H1 (cell line): ENCODE data around the gene CLIC1. TPM values are rescaled to one million over a fixed set of nuclear protein-coding genes. Genes with fewer than 3 reads are reported as not detected.

Source experiments
- CTCF ChIA-PET: fragments of 300-600 bp; sonication (Branson Sonifier 250); formaldehyde crosslinking; loops from one replicate; lab custom pipeline; 2021; ENCODE audit not compliant: partially characterized antibody; lab: Charles Lee
- POLR2A ChIA-PET: fragments of 300-600 bp; sonication (Branson Sonifier 250); formaldehyde crosslinking; loops from one replicate; lab custom pipeline; 2021; ENCODE audit warnings: inconsistent platforms; ENCODE audit not compliant: partially characterized antibody; lab: Charles Lee
- DNase-seq, 2 experiments: peaks; one replicate each; pipeline versions ENCODE4 v3.0.0 to v3.0.0-alpha.2; 2010 to 2022; ENCODE audit warnings: low spot score in 2 of 2, low read depth in 1 of 2, mixed read lengths in 1 of 2
- FAIRE-seq: peaks from 2 replicates; lab custom pipeline; 2011; peaks lifted over from hg19 to GRCh38; lab: Jason Lieb, UNC
- H2AFZ ChIP-seq: 2 replicates; pipeline ENCODE4 v1.8.1; 2012; ENCODE audit warnings: low read length, inconsistent platforms
- H2AK5ac ChIP-seq: 2 replicates; pipeline ENCODE4 v1.6.1; 2013; ENCODE audit warnings: low read depth, low read length
- H2BK120ac ChIP-seq: replicated peaks from 2 replicates; pipeline ENCODE3; 2013; ENCODE audit warnings: low read depth, low read length, inconsistent platforms
- H2BK12ac ChIP-seq: 2 replicates; pipeline ENCODE4 v1.6.1; 2013; ENCODE audit warnings: low read depth, low read length
- H2BK15ac ChIP-seq: 2 replicates; pipeline ENCODE4 v1.6.1; 2013; ENCODE audit warnings: low read length
- H2BK20ac ChIP-seq: 2 replicates; pipeline ENCODE4 v1.6.1; 2013; ENCODE audit warnings: low read length
- H2BK5ac ChIP-seq: 2 replicates; pipeline ENCODE4 v1.6.1; 2013; ENCODE audit warnings: low read depth, low read length
- H3K14ac ChIP-seq: 2 replicates; pipeline ENCODE4 v1.6.1; 2013; ENCODE audit warnings: inconsistent platforms; ENCODE audit not compliant: insufficient read length
- H3K18ac ChIP-seq: 2 replicates; pipeline ENCODE4 v1.6.1; 2013; ENCODE audit warnings: low read length; ENCODE audit errors: extremely low read depth
- H3K23ac ChIP-seq: 2 replicates; pipeline ENCODE4 v1.6.1; 2013; ENCODE audit warnings: inconsistent platforms; ENCODE audit not compliant: insufficient read length
- H3K23me2 ChIP-seq: 2 replicates; pipeline ENCODE4 v1.6.1; 2013; ENCODE audit warnings: low read depth, low read length
- H3K27ac ChIP-seq: 2 replicates; pipeline ENCODE4 v1.6.1; 2011; ENCODE audit warnings: low read depth, low read length, inconsistent platforms
- H3K27me3 ChIP-seq, 4 experiments: replicated peaks in 1 of 4; 1 replicate in 1 of 4; 2 replicates in 3 of 4; pipeline versions ENCODE4 v1.6.1 to v1.8.1; 2011 to 2013; ENCODE audit warnings: low read length in 3 of 4, mild to moderate bottlenecking in 3 of 4, inconsistent platforms in 2 of 4, mixed read lengths in 2 of 4, moderate library complexity in 1 of 4; ENCODE audit not compliant: control insufficient read depth in 3 of 4, insufficient read depth in 3 of 4; ENCODE audit errors: extremely low read depth in 1 of 4
- H3K36me3 ChIP-seq, 4 experiments: 2 replicates each; pipeline versions ENCODE4 v1.6.1 to v1.8.1; 2011 to 2013; ENCODE audit warnings: mild to moderate bottlenecking in 4 of 4, low read length in 3 of 4, moderate library complexity in 2 of 4, control low read depth in 1 of 4, inconsistent platforms in 1 of 4; ENCODE audit not compliant: insufficient read depth in 4 of 4, control insufficient read depth in 2 of 4
- H3K4ac ChIP-seq: replicated peaks from 2 replicates; pipeline ENCODE3; 2013; ENCODE audit warnings: low read length, low read depth, mixed read lengths, inconsistent platforms; ENCODE audit not compliant: insufficient read length
- H3K4me1 ChIP-seq, 4 experiments: replicated peaks in 1 of 4; 1 replicate in 1 of 4; 2 replicates in 3 of 4; pipeline versions ENCODE4 v1.6.1 to v1.8.1; 2011 to 2013; ENCODE audit warnings: low read length in 3 of 4, inconsistent platforms in 2 of 4, mixed read lengths in 1 of 4; ENCODE audit not compliant: insufficient read depth in 4 of 4, control insufficient read depth in 3 of 4
- H3K4me2 ChIP-seq, 2 experiments: 2 replicates each; pipeline versions ENCODE4 v1.6.1 to v1.8.1; 2011 to 2013; ENCODE audit warnings: low read depth in 2 of 2, low read length in 2 of 2, control low read depth in 1 of 2, inconsistent platforms in 1 of 2, mild to moderate bottlenecking in 1 of 2; ENCODE audit not compliant: insufficient read depth in 1 of 2
- H3K4me3 ChIP-seq, 4 experiments: fragments of 200-600, 300-600 bp in 1 of 4; sonication (generic), shearing (Covaris generic), sonication (Bioruptor Twin) in 1 of 4; 2 replicates each; pipeline versions ENCODE4 v1.5.1 to v1.8.1; 2011 to 2016; ENCODE audit warnings: low read length in 4 of 4, low read depth in 3 of 4, control low read depth in 2 of 4, inconsistent platforms in 2 of 4, mild to moderate bottlenecking in 2 of 4, mixed read lengths in 1 of 4, moderate library complexity in 1 of 4; ENCODE audit not compliant: insufficient read depth in 2 of 4; ENCODE audit errors: extremely low read depth in 1 of 4
- H3K56ac ChIP-seq: replicated peaks from 2 replicates; pipeline ENCODE3; 2013; ENCODE audit warnings: low read depth, mild to moderate bottlenecking, mixed read lengths, low read length, inconsistent platforms; ENCODE audit not compliant: insufficient read length
- H3K79me1 ChIP-seq: 2 replicates; pipeline ENCODE4 v1.6.1; 2013; ENCODE audit warnings: low read depth, low read length, control low read depth
- H3K79me2 ChIP-seq, 2 experiments: 2 replicates each; pipeline versions ENCODE4 v1.6.1 to v1.8.1; 2012 to 2013; ENCODE audit warnings: low read length in 2 of 2, mild to moderate bottlenecking in 2 of 2, inconsistent platforms in 1 of 2; ENCODE audit not compliant: insufficient read depth in 2 of 2, control insufficient read depth in 1 of 2
- H3K9ac ChIP-seq, 4 experiments: replicated peaks in 1 of 4; 1 replicate in 1 of 4; 2 replicates in 3 of 4; pipeline versions ENCODE4 v1.6.1 to v1.8.1; 2011 to 2013; ENCODE audit warnings: low read depth in 3 of 4, low read length in 3 of 4, control low read depth in 2 of 4, mild to moderate bottlenecking in 2 of 4, moderate library complexity in 2 of 4, inconsistent platforms in 1 of 4; ENCODE audit errors: extremely low read depth in 1 of 4
- H3K9me3 ChIP-seq, 2 experiments: 2 replicates each; pipeline versions ENCODE4 v1.6.1 to v1.8.1; 2012 to 2013; ENCODE audit warnings: mild to moderate bottlenecking in 2 of 2, moderate library complexity in 2 of 2, control low read depth in 1 of 2, inconsistent platforms in 1 of 2, low read depth in 1 of 2, low read length in 1 of 2, mixed read lengths in 1 of 2; ENCODE audit not compliant: insufficient read depth in 2 of 2
- H4K20me1 ChIP-seq, 2 experiments: replicated peaks in 1 of 2; 2 replicates each; pipeline versions ENCODE3 to v1.8.1; 2011 to 2013; ENCODE audit warnings: inconsistent platforms in 2 of 2, low read length in 2 of 2, mild to moderate bottlenecking in 1 of 2; ENCODE audit not compliant: insufficient read depth in 2 of 2, control insufficient read depth in 1 of 2
- H4K5ac ChIP-seq: 2 replicates; pipeline ENCODE4 v1.6.1; 2013; ENCODE audit warnings: low read length, low read depth, mixed read lengths, inconsistent platforms; ENCODE audit not compliant: insufficient read length
- H4K8ac ChIP-seq: 2 replicates; pipeline ENCODE4 v1.8.0; 2013; ENCODE audit warnings: mild to moderate bottlenecking, moderate library complexity, low read length, inconsistent platforms; ENCODE audit not compliant: insufficient read depth; ENCODE audit errors: extremely low read depth
- H4K91ac ChIP-seq: replicated peaks from 2 replicates; pipeline ENCODE3; 2013; ENCODE audit warnings: low read length, mixed read lengths, inconsistent platforms; ENCODE audit not compliant: insufficient read length
- CHD1 ChIP-seq: IDR thresholded peaks from 2 replicates; pipeline ENCODE4 v1.6.1; 2012; ENCODE audit warnings: low read depth, low read length, improper control_type of control experiment
- CTCF ChIP-seq, 3 experiments: IDR thresholded peaks; 1 replicate in 2 of 3; 2 replicates in 1 of 3; pipeline versions ENCODE4 v1.5.1 to v1.6.1; 2011; ENCODE audit warnings: low read length in 3 of 3, mild to moderate bottlenecking in 3 of 3, inconsistent platforms in 2 of 3, low read depth in 1 of 3, moderate library complexity in 1 of 3; ENCODE audit not compliant: insufficient read depth in 1 of 3; ENCODE audit errors: control extremely low read depth in 1 of 3
- EP300 ChIP-seq, 2 experiments: IDR thresholded peaks; 1 replicate in 1 of 2; 2 replicates in 1 of 2; pipeline ENCODE4 v1.6.1; 2011 to 2012; ENCODE audit warnings: low read depth in 2 of 2, low read length in 2 of 2, mild to moderate bottlenecking in 2 of 2, borderline replicate concordance in 1 of 2, inconsistent platforms in 1 of 2, moderate library complexity in 1 of 2
- KDM4A ChIP-seq: IDR thresholded peaks from one replicate; pipeline ENCODE4 v1.7.1; 2012; ENCODE audit warnings: low read depth, mild to moderate bottlenecking, moderate library complexity, low read length, inconsistent platforms; ENCODE audit not compliant: severe bottlenecking
- SIN3A ChIP-seq, 2 experiments: IDR thresholded peaks in 1 of 2; conservative IDR thresholded peaks in 1 of 2; 2 replicates each; pipeline ENCODE4 v1.6.1; 2011 to 2012; ENCODE audit warnings: low read length in 2 of 2, improper control_type of control experiment in 1 of 2, low read depth in 1 of 2, mild to moderate bottlenecking in 1 of 2
- SIRT6 ChIP-seq: IDR thresholded peaks from one replicate; pipeline ENCODE4 v1.7.1; 2012; ENCODE audit warnings: low read length, inconsistent platforms
- SP1 ChIP-seq: IDR thresholded peaks from 2 replicates; pipeline ENCODE4 v1.6.1; 2011; ENCODE audit warnings: low read depth, low read length
- SP2 ChIP-seq: IDR thresholded peaks from 2 replicates; pipeline ENCODE4 v1.6.1; 2012; ENCODE audit warnings: mild to moderate bottlenecking, low read length, inconsistent platforms
- SP4 ChIP-seq: IDR thresholded peaks from 2 replicates; pipeline ENCODE4 v1.6.1; 2012; ENCODE audit warnings: low read length, inconsistent platforms
- TAF1 ChIP-seq: IDR thresholded peaks from 2 replicates; pipeline ENCODE4 v1.6.1; 2011; ENCODE audit warnings: mild to moderate bottlenecking, low read depth, low read length
- WGBS, 2 experiments: shearing (Covaris generic) in 1 of 2; methylation state at CpG; one replicate each; pipeline versions ENCODE4 v1.1.6 to v1.1.7; 2013 to 2015; ENCODE audit warnings: low lambda C conversion rate in 2 of 2, mixed read lengths in 2 of 2, inconsistent platforms in 1 of 2, low coverage in 1 of 2, missing lambda C conversion rate in 1 of 2; ENCODE audit not compliant: insufficient replicate concordance in 2 of 2, insufficient coverage in 1 of 2, insufficient read length in 1 of 2; ENCODE audit errors: extremely low coverage in 1 of 2, missing lambda C conversion rate in 1 of 2; 5-methylcytosine and 5-hydroxymethylcytosine counted together
- polyA plus RNA-seq, 7 experiments: library from polyadenylated mRNA; depleted of rRNA in 3 of 7; stranded (reverse) in 5 of 7; unstranded in 2 of 7; fragments of >200 nt in 5 of 7; fragments of 200-250 nt in 2 of 7; gene quantifications; 1 replicate in 5 of 7; 2 replicates in 1 of 7; 4 replicates in 1 of 7; pipeline versions ENCODE4 v1.2.1 to v1.2.3, GENCODE V29; 2011 to 2013; ENCODE audit warnings: missing spikeins in 2 of 7, mixed read lengths in 2 of 7
- total RNA-seq: library from RNA; stranded (reverse); fragmentation: NEBNext Ultra II Directional; extraction: Animal tissue kit (Norgen Biotek cat#: 25700); gene quantifications from 2 replicates; pipeline ENCODE4 v1.2.1, GENCODE V29; 2021

CLIC1 gene
- total and polyA plus RNA-seq, 2 of the 8 experiments (the other 6 are each of a cell fraction or from before 2014, with no cell fraction given) = 250 to 277 TPM

GRCh38 chr6:31763619-31763940 lies 27.2 kb upstream of the CLIC1 start:
- no peaks in the 10 kb centered on the region for H4K20me1 ChIP-seq
- no peak overlapping the region for H4K5ac ChIP-seq
- H3K18ac ChIP-seq = no peak overlapping the region
- no peak overlapping the region for H2BK20ac ChIP-seq
- no peak overlapping the region for H2BK12ac ChIP-seq
- H3K56ac ChIP-seq = no peak overlapping the region
- H2AFZ ChIP-seq = no peak overlapping the region
- no peak overlapping the region for H3K4ac ChIP-seq
- 0 out of 2 replicates have a peak overlapping the region, but pooled peaks have one; percentile 12 for H2BK15ac ChIP-seq
- DNase-seq (no peak), FAIRE-seq (no peak)
- no peaks in the 10 kb centered on the region for H3K79me2 ChIP-seq
- no peaks in the 10 kb centered on the region for H3K27me3 ChIP-seq
- H4K8ac ChIP-seq = no peak overlapping the region; the same call in 1 of the 2 replicates
- peaks cover 3% of the 10 kb centered on the region; the same call in 1 of the 2 replicates for H3K23me2 ChIP-seq
- H4K91ac ChIP-seq = no peak overlapping the region
- H2BK5ac ChIP-seq = no peak overlapping the region
- H3K9me3 ChIP-seq = no peaks in the 10 kb centered on the region
- H2BK120ac ChIP-seq = no peak overlapping the region
- POLR2A ChIA-PET = interaction anchor here (0.6 to 1.6 kb wide), 10 partner anchors 11 to 103 kb away, joined by 3 to 12 read pairs (median 3); partner anchors contain the start of genes C6orf47, CLIC1, DDAH2 and MSH5
- CTCF ChIA-PET = interaction anchor here (0.8 to 1.6 kb wide), 10 partner anchors 9 to 134 kb away, joined by 3 to 5 read pairs (median 3); partner anchors contain the start of genes CLIC1 and VWA7
- H3K4me1 ChIP-seq = peaks cover 0 to 11% (median under 1%) of the 10 kb centered on the region in 4 experiments; a peak in 4 of 7 replicates
- peak overlapping the region in 1 of 2 experiments; percentile 6; a peak in 1 of 4 replicates for H3K4me2 ChIP-seq
- H3K4me3 ChIP-seq = no peak overlapping the region
- 0 out of 2 replicates have a peak overlapping the region, but pooled peaks have one; percentile 32 for H3K27ac ChIP-seq
- peaks cover 0 to 16% (median 1%) of the 10 kb centered on the region in 4 experiments; a peak in 3 of 8 replicates for H3K36me3 ChIP-seq
- WGBS, 2 experiments = 67% methylated on average over 1 of the region's 1 CpG; no CpG with 5 or more reads in 1 of the 2 experiments
- H3K9ac ChIP-seq = no peak overlapping the region
- no peak overlapping the region for H3K23ac ChIP-seq
- no peak overlapping the region for H3K14ac ChIP-seq
- H2AK5ac ChIP-seq = no peak overlapping the region
- no peaks in the 10 kb centered on the region for H3K79me1 ChIP-seq
- no peak for TF ChIP-seq SIN3A (conservative IDR thresholded peaks at IDR 0.05 in 1 of 2, IDR thresholded peaks at IDR 0.05 in 1 of 2; ENCODE audit: low read depth in 1 of 2, low read length in 2 of 2)
- peak; percentile 57; the same call in 1 of the 2 replicates for TF ChIP-seq CHD1
- no peak for TF ChIP-seq SP2
- no peak for TF ChIP-seq CTCF (IDR thresholded peaks at IDR 0.05; ENCODE audit: control extremely low read depth in 1 of 3, insufficient read depth in 1 of 3, low read depth in 1 of 3, low read length in 3 of 3)
- TF ChIP-seq KDM4A = no peak
- TF ChIP-seq SP4 = no peak
- 0 out of 2 replicates have a peak, but pooled peaks have one; percentile 36 for TF ChIP-seq SP1
- no peak for TF ChIP-seq SIRT6
- TF ChIP-seq TAF1 = 0 out of 2 replicates have a peak, but pooled peaks have one; percentile 21
- TF ChIP-seq EP300 (IDR thresholded peaks at IDR 0.05; ENCODE audit: borderline replicate concordance in 1 of 2, low read depth in 2 of 2, low read length in 2 of 2) = peak in 1 of 2 experiments; percentile 94; a peak in 2 of 3 replicates
